Body of pancreas (tissue), 4 donors: ENCODE data around the gene MVB12B. TPM values are rescaled to one million over a fixed set of nuclear protein-coding genes. Genes with fewer than 3 reads are reported as not detected.

ENCODE experiments used
- ATAC-seq: fragments of 150-250 bp; one replicate; pipeline ENCODE4 v1.9.1; 2016
- DNase-seq, 4 donors: peaks; one replicate each; pipeline ENCODE4 v3.0.0-alpha.2; 2019
- H3K27ac ChIP-seq, 4 donors: fragments of 200-600 bp; sonication (generic); 1 replicate in 3 of 4; 2 replicates in 1 of 4; pipeline versions ENCODE4 v1.5.1 to v1.6.1; 2016 to 2019; ENCODE audit warnings: mild to moderate bottlenecking in 1 of 4, mixed read lengths in 1 of 4, moderate library complexity in 1 of 4
- H3K27me3 ChIP-seq, 2 donors: fragments of 200-600 bp; sonication (generic); one replicate each; pipeline ENCODE4 v1.6.0; 2016; ENCODE audit warnings: mild to moderate bottlenecking in 1 of 2
- H3K36me3 ChIP-seq, 2 donors: fragments of 200-600 bp; sonication (generic); replicated peaks in 1 of 2; 2 replicates each; pipeline ENCODE4 v1.5.1; 2016; ENCODE audit warnings: low read depth in 2 of 2; ENCODE audit not compliant: insufficient read depth in 1 of 2
- H3K4me1 ChIP-seq: fragments of 200-600 bp; sonication (generic); one replicate; pipeline ENCODE4 v1.6.0; 2016
- H3K4me3 ChIP-seq, 2 donors: fragments of 200-600 bp; sonication (generic); 1 replicate in 1 of 2; 2 replicates in 1 of 2; pipeline ENCODE4 v1.5.1; 2016 to 2019
- H3K9me3 ChIP-seq, 3 donors: fragments of 200-600 bp; sonication (generic); 1 replicate in 2 of 3; 2 replicates in 1 of 3; pipeline ENCODE4 v1.5.1; 2016
- POLR2A ChIP-seq, 3 donors: fragments of 450-650 bp; IDR thresholded peaks; one replicate each; pipeline ENCODE4 v1.6.1; 2016; ENCODE audit warnings: antibody characterized with exemption in 3 of 3, mild to moderate bottlenecking in 2 of 3
- WGBS, 2 donors: methylation state at CpG; one replicate each; pipeline ENCODE4 v1.1.5; 2017; 5-methylcytosine and 5-hydroxymethylcytosine counted together
- intact Hi-C: fragments of 100-400 bp; cut with DNase I; formaldehyde crosslinking; loops from one replicate; pipeline ENCODE4 v1.15.1; 2023
- total RNA-seq, 2 donors: library from RNA; depleted of rRNA; stranded (reverse); fragments of >200 nt; gene quantifications; one replicate each; pipeline ENCODE4 v1.1.0, GENCODE V29; 2016
- TF ChIP-seq, protein P1 (sequence below), 7 experiments: fragments of 450-650 bp in 4 of 7; fragments of 200-600 bp in 3 of 7; sonication (generic) in 3 of 7; IDR thresholded peaks; one replicate each; pipeline ENCODE4 v1.5.1; 2016 to 2019; ENCODE audit warnings: antibody characterized with exemption in 7 of 7

The MVB12B gene
- total RNA-seq, 2 donors from 2014 or later = 5.2 to 9.9 TPM

DNA sequence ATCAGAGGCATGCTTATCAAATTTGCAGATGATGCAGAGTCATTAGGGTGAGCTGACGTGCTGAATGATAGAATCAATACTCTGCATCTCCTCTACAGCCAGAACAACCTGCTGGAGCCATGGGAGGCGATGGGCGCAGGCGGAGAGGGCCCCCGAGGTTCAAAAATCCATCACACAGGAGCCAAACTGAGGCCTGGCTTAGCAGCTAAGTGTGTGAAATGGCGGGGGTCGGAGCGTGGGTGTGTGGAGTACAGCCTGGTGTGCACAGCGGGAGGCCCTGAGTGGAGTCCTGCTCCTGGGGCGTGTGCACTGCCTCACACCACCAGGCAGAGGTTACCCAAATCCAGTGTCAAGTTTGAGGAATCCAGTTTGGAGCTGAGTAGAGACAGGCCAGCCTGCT, 73.2 kb downstream of the MVB12B start:
- no peak overlapping the region for H3K4me3 ChIP-seq
- no peaks in the 10 kb centered on the region for H3K27me3 ChIP-seq
- H3K27ac ChIP-seq = no peak overlapping the region
- H3K9me3 ChIP-seq = no peaks in the 10 kb centered on the region
- DNase-seq (no peak), ATAC-seq (no peak)
- H3K4me1 ChIP-seq = no peaks in the 10 kb centered on the region
- 90 to 91% methylated on average over 10 of the region's 10 CpGs for WGBS, 2 donors
- no peaks in the 10 kb centered on the region for H3K36me3 ChIP-seq
- TF ChIP-seq, protein P1, sequence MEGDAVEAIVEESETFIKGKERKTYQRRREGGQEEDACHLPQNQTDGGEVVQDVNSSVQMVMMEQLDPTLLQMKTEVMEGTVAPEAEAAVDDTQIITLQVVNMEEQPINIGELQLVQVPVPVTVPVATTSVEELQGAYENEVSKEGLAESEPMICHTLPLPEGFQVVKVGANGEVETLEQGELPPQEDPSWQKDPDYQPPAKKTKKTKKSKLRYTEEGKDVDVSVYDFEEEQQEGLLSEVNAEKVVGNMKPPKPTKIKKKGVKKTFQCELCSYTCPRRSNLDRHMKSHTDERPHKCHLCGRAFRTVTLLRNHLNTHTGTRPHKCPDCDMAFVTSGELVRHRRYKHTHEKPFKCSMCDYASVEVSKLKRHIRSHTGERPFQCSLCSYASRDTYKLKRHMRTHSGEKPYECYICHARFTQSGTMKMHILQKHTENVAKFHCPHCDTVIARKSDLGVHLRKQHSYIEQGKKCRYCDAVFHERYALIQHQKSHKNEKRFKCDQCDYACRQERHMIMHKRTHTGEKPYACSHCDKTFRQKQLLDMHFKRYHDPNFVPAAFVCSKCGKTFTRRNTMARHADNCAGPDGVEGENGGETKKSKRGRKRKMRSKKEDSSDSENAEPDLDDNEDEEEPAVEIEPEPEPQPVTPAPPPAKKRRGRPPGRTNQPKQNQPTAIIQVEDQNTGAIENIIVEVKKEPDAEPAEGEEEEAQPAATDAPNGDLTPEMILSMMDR (IDR thresholded peaks at IDR 0.05) = no peak
- TF ChIP-seq POLR2A (IDR thresholded peaks at IDR 0.05) = no peak
- intact Hi-C loops = loop anchor here (10.0 kb wide), 2 partner anchors 55 to 995 kb away; no protein-coding TSS in a partner anchor

DNA sequence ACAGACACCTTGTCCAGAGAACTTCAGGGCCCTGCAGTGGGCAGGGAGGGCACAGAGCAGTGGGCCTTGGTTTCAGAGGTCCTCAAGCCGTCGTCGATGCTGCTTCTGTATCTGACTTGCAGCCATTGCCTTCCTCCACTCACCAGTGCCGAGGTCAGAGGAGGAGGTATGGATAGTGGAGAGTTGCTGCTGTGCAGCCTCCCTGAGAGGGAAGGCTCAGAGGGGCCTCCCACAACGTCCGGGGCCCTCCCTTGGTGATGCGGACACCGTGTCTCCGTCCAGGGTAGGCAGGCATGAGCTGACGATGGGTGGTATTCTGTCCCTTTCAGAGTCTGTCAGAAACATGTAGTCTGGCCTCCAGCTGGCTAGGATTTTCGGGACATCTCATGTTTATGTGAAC, 73.9 kb downstream of the MVB12B start:
- TF ChIP-seq, protein P1 (IDR thresholded peaks at IDR 0.05) = no peak
- no peak for TF ChIP-seq POLR2A (IDR thresholded peaks at IDR 0.05)
- ATAC-seq (no peak), DNase-seq (no peak)
- 81 to 91% methylated on average over 6 to 11 of the region's 11 CpGs for WGBS, 2 donors
- no peaks in the 10 kb centered on the region for H3K9me3 ChIP-seq
- no peaks in the 10 kb centered on the region for H3K36me3 ChIP-seq
- H3K4me3 ChIP-seq = no peak overlapping the region
- intact Hi-C loops = no loop called here
- no peaks in the 10 kb centered on the region for H3K27me3 ChIP-seq
- H3K4me1 ChIP-seq = no peaks in the 10 kb centered on the region
- no peak overlapping the region for H3K27ac ChIP-seq

DNA sequence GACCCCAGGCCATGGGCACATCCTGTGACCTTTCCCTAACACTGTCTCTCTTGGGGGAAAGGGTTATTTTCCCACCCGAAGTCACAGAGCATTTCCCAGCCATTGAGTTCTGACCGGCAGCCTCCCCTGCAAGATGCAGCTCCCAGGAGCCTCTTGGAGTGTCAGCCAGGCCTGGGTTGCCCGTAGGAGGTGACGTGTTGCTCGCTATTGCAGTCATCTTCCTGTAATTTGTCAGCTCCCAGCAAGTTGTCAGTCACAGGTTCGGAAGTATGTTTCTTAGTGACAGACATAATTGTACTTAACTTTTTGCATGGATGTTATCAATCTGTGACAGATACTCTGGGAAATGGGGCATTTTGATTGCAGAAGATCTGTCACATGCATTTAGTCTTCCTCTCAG, 74.5 kb downstream of the MVB12B start:
- no peaks in the 10 kb centered on the region for H3K36me3 ChIP-seq
- H3K9me3 ChIP-seq = no peaks in the 10 kb centered on the region
- ATAC-seq (no peak), DNase-seq (no peak)
- intact Hi-C loops = no loop called here
- H3K27me3 ChIP-seq = no peaks in the 10 kb centered on the region
- 73 to 83% methylated on average over 6 of the region's 6 CpGs for WGBS, 2 donors
- no peak overlapping the region for H3K4me3 ChIP-seq
- TF ChIP-seq POLR2A (IDR thresholded peaks at IDR 0.05) = no peak
- H3K27ac ChIP-seq = no peak overlapping the region
- H3K4me1 ChIP-seq = no peaks in the 10 kb centered on the region

DNA sequence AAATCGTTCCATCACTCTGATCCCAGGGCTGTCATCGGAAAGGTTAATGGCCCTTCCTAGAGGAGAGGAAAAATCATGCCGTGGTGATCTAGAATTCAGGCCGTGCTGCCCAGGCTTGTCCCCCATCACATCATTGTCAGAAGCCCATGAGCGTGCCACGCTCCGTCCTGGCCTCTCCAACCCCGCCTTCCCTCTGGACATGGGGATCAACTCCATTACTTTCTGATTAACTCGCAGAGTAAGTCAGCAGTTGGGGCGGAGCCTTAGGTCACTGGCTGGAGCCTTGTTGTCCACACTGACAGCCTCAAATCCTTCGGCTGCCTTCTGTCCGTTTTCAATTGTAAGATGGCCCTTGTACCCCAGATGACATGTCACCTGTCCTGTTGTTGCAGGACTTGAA, 75.0 kb downstream of the MVB12B start:
- Histone ChIP-seq H3K4me3 (no peak overlapping the region), H3K36me3 (no peaks in the 10 kb centered on the region), H3K9me3 (no peaks in the 10 kb centered on the region), H3K4me1 (no peaks in the 10 kb centered on the region), H3K27me3 (no peaks in the 10 kb centered on the region), H3K27ac (no peak overlapping the region)
- ATAC-seq (no peak), DNase-seq (no peak)
- TF ChIP-seq POLR2A (IDR thresholded peaks at IDR 0.05) = no peak
- TF ChIP-seq, protein P1 (IDR thresholded peaks at IDR 0.05) = no peak
- intact Hi-C loops = no loop called here
- 84 to 87% methylated on average over 12 of the region's 12 CpGs for WGBS, 2 donors

DNA sequence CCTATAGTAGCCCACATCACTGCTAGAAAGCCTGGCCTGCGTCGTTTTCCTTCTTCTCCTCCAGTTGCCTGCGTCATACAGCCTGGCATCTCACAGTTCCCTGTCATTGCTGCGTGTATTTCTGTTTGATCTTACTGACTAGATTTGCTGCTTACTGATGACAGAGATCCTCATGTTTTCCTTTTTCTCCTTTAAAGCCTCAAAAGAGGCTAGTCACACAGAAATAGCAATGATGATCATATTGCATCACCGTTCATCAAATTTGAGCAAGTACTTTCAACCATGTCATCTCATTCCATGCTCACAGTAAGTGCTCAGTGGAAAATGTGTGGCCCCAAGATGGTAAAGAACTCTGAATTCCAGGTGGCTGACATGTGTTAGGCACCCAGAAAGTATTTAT, 76.8 kb downstream of the MVB12B start:
- ATAC-seq = no peak
- Histone ChIP-seq H3K27me3 (no peaks in the 10 kb centered on the region), H3K27ac (no peak overlapping the region), H3K4me1 (no peaks in the 10 kb centered on the region), H3K9me3 (no peaks in the 10 kb centered on the region), H3K4me3 (no peak overlapping the region), H3K36me3 (no peaks in the 10 kb centered on the region)
- intact Hi-C loops = no loop called here
- DNase-seq = no peak
- TF ChIP-seq, protein P1 (IDR thresholded peaks at IDR 0.05) = no peak
- TF ChIP-seq POLR2A (IDR thresholded peaks at IDR 0.05) = no peak
- WGBS, 2 donors = 86 to 94% methylated on average over 5 of the region's 5 CpGs
